NCI-H1436 (cell line): Measurements from ENCODE around the gene SETD5.

ENCODE experiments used
- DNase-seq: peaks from one replicate; lab custom pipeline; 2025; lab: John Stamatoyannopoulos, UW

SETD5 gene

GRCh38 chr3:9409981-9410854 is 12.8 kb downstream of the SETD5 start:
- no peak for DNase-seq

GRCh38 chr3:9411302-9411701 is 13.9 kb downstream of the SETD5 start:
- DNase-seq = no peak

GRCh38 chr3:9412293-9412692 is 14.9 kb downstream of the SETD5 start:
- DNase-seq = no peak

GRCh38 chr3:9414826-9415225 is 17.4 kb downstream of the SETD5 start:
- DNase-seq = no peak

- DNase-seq = no peak
These were observed 18.2 kb downstream of the SETD5 start for GRCh38 chr3:9415485-9416138.

GRCh38 chr3:9416139-9416780 is 18.8 kb downstream of the SETD5 start:
- DNase-seq = no peak

GRCh38 chr3:9420850-9421549 is 23.6 kb downstream of the SETD5 start:
- no peak for DNase-seq

- DNase-seq = peak; percentile 64
These were observed 25.5 kb downstream of the SETD5 start for GRCh38 chr3:9422712-9423424.

GRCh38 chr3:9428411-9428810 is 31.0 kb downstream of the SETD5 start:
- DNase-seq = no peak

GRCh38 chr3:9430733-9431132 is 33.3 kb downstream of the SETD5 start:
- DNase-seq = no peak

GRCh38 chr3:9433627-9434521 is 36.5 kb downstream of the SETD5 start:
- no peak for DNase-seq

- no peak for DNase-seq
These were observed 37.9 kb downstream of the SETD5 start for GRCh38 chr3:9435316-9435715.

GRCh38 chr3:9439331-9439730 is 41.9 kb downstream of the SETD5 start:
- no peak for DNase-seq

- DNase-seq = no peak
These were observed 44.2 kb downstream of the SETD5 start for GRCh38 chr3:9441501-9442221.

GRCh38 chr3:9448071-9448470 is 50.7 kb downstream of the SETD5 start:
- no peak for DNase-seq

- DNase-seq = no peak
These were observed 51.2 kb downstream of the SETD5 start for GRCh38 chr3:9448643-9449042.

- no peak for DNase-seq
These were observed 52.7 kb downstream of the SETD5 start for GRCh38 chr3:9450126-9450525.

GRCh38 chr3:9450991-9451390 is 53.6 kb downstream of the SETD5 start:
- DNase-seq = no peak

- no peak for DNase-seq
These were observed 55.0 kb downstream of the SETD5 start for GRCh38 chr3:9452417-9452816.

- DNase-seq = no peak
These were observed 58.2 kb downstream of the SETD5 start for GRCh38 chr3:9455596-9456131.
